COLO668 (cell line): ENCODE measurements around the gene IL36RN.
"Not testable (repeated sequence)": the region's sequence is repeated elsewhere in the genome, so short reads cannot be mapped to it uniquely, and the experiment has no call there.

ENCODE experiments used
- DNase-seq: peaks from one replicate; lab custom pipeline; 2025; ENCODE audit not compliant: unreplicated experiment; lab: John Stamatoyannopoulos, UW

The IL36RN gene

GRCh38 chr2:113072584-113072983 lies 13.6 kb downstream of the IL36RN start:
- DNase-seq = no peak

- no peak for DNase-seq
Measured at GRCh38 chr2:113073325-113073834, 14.4 kb downstream of the IL36RN start.

GRCh38 chr2:113075030-113075429 lies 16.0 kb downstream of the IL36RN start:
- DNase-seq = no peak

GRCh38 chr2:113075600-113075999 lies 16.6 kb downstream of the IL36RN start:
- DNase-seq = no peak

- no peak for DNase-seq
Measured at GRCh38 chr2:113076954-113077669, 18.1 kb downstream of the IL36RN start.

- DNase-seq = no peak
Measured at GRCh38 chr2:113077921-113078320, 18.9 kb downstream of the IL36RN start.

- no peak for DNase-seq
Measured at GRCh38 chr2:113078350-113078839, 19.4 kb downstream of the IL36RN start.

- no peak for DNase-seq
Measured at GRCh38 chr2:113079131-113079530, 20.1 kb downstream of the IL36RN start.

- peak; percentile 4 for DNase-seq
Measured at GRCh38 chr2:113080134-113080533, 21.1 kb downstream of the IL36RN start.

- no peak for DNase-seq
Measured at GRCh38 chr2:113081488-113082210, 22.7 kb downstream of the IL36RN start.

GRCh38 chr2:113083296-113083695 lies 24.3 kb downstream of the IL36RN start:
- DNase-seq = no peak

- DNase-seq = no peak
Measured at GRCh38 chr2:113084249-113085000, 25.4 kb downstream of the IL36RN start.

GRCh38 chr2:113085542-113085941 lies 26.5 kb downstream of the IL36RN start:
- no peak for DNase-seq

GRCh38 chr2:113088213-113088992 lies 29.4 kb downstream of the IL36RN start:
- no peak for DNase-seq

- no peak for DNase-seq
Measured at GRCh38 chr2:113089916-113090315, 30.9 kb downstream of the IL36RN start.

GRCh38 chr2:113091231-113091896 lies 32.4 kb downstream of the IL36RN start:
- no peak for DNase-seq

- DNase-seq = no peak
Measured at GRCh38 chr2:113092864-113093612, 34.0 kb downstream of the IL36RN start.

GRCh38 chr2:113093613-113093977 lies 34.6 kb downstream of the IL36RN start:
- no peak for DNase-seq

GRCh38 chr2:113096306-113096705 lies 37.3 kb downstream of the IL36RN start:
- DNase-seq = not testable (repeated sequence)
